GM21360 (cell line): ENCODE measurements around the gene ATF7IP.
"Not testable (repeated sequence)": the region's sequence is repeated elsewhere in the genome, so short reads cannot be mapped to it uniquely, and the experiment has no call there.

ENCODE experiments used
- ATAC-seq: cut with Tn5 transposase; IDR thresholded peaks from one replicate; pipeline ENCODE4 v1.9.1; 2021; ENCODE audit warnings: mild to moderate bottlenecking, moderate library complexity; ENCODE audit not compliant: unreplicated experiment

The ATF7IP gene, protein sequence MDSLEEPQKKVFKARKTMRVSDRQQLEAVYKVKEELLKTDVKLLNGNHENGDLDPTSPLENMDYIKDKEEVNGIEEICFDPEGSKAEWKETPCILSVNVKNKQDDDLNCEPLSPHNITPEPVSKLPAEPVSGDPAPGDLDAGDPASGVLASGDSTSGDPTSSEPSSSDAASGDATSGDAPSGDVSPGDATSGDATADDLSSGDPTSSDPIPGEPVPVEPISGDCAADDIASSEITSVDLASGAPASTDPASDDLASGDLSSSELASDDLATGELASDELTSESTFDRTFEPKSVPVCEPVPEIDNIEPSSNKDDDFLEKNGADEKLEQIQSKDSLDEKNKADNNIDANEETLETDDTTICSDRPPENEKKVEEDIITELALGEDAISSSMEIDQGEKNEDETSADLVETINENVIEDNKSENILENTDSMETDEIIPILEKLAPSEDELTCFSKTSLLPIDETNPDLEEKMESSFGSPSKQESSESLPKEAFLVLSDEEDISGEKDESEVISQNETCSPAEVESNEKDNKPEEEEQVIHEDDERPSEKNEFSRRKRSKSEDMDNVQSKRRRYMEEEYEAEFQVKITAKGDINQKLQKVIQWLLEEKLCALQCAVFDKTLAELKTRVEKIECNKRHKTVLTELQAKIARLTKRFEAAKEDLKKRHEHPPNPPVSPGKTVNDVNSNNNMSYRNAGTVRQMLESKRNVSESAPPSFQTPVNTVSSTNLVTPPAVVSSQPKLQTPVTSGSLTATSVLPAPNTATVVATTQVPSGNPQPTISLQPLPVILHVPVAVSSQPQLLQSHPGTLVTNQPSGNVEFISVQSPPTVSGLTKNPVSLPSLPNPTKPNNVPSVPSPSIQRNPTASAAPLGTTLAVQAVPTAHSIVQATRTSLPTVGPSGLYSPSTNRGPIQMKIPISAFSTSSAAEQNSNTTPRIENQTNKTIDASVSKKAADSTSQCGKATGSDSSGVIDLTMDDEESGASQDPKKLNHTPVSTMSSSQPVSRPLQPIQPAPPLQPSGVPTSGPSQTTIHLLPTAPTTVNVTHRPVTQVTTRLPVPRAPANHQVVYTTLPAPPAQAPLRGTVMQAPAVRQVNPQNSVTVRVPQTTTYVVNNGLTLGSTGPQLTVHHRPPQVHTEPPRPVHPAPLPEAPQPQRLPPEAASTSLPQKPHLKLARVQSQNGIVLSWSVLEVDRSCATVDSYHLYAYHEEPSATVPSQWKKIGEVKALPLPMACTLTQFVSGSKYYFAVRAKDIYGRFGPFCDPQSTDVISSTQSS

DNA sequence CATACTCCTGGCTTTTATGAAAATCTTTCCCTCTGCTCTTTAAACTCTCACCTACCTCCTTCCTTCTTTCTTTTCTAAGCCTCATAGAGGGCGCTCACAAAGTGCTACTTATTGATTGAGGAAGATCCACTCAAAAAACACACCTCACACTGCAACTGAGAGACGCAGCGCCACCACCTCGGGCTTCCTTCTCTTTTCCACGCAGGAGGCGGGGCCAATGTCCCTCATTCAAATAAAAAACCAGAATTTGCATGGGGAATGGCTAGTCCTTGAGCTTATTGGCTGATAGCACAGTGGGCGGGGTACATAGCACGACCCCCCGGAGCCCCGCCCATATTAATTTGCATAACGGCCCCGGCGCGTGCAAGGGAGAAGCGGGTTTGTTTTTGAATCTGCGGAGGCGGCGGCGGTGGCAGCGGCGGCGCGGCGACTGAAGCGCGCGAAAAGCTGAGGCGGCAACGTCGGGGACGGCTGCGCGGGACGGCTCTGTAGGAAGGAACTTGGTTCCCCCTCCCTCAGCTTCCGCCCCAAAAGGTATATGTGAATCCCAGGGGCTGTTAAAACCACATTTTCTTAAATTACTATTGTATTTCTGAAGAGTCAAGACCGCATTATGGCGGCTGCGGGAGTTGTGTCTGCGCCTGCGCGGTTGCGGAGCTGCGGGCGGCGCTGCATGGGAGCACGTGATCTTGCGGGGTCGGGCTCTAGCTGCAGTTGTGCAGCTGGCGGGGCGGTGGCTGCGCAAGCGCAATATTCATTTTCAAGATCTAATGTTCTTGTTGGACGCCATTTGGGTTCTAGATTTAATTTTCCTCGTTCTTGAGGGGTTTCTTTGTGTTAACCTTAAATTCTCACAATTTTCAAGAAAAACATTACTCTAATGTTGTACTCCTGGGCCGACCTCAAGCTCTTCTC is at the start of gene ATF7IP:
Gene ATF7IP, plus strand, starts transcription at position 389 of the 915 bp plus-strand sequence. CDS start 58,234 bp downstream, outside the sequence.
- ATAC-seq: peak; percentile 59

DNA sequence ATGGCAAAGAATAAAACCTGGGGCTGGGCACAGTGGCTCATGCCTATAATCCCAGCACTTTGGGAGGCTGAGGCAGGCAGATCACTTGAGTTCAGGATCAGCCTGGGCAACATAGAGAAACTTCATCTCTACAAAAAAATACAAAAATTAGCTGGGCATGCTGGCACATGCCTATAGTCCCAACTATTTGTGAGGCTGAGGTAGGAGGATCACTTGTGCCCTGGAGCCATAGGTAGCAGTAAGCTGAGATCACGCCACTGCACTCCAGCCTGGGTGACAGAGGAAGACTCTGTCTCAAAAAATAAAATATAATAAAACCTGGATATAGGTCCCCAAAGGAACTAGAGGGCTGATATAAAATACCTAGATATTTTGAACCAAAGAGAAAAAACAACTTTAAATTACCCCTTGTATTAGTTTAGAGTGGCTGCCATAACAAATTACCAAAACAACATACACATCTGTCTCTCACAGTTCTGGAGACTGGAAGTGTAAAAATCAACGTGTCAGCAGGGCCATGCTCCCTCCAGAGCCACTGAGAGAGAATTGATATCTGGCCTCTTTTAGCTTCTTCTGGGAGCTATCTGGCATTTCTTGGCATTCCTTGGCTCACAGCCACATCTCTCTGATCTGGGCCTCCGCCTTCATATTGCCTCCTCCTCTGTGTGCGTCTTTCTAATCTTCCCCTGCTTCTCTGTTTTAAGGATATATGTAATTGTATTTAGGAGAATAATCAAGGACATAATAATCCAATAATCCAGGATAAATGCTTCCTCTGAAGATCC is 47.9 kb upstream of the ATF7IP start:
- no peak for ATAC-seq

DNA sequence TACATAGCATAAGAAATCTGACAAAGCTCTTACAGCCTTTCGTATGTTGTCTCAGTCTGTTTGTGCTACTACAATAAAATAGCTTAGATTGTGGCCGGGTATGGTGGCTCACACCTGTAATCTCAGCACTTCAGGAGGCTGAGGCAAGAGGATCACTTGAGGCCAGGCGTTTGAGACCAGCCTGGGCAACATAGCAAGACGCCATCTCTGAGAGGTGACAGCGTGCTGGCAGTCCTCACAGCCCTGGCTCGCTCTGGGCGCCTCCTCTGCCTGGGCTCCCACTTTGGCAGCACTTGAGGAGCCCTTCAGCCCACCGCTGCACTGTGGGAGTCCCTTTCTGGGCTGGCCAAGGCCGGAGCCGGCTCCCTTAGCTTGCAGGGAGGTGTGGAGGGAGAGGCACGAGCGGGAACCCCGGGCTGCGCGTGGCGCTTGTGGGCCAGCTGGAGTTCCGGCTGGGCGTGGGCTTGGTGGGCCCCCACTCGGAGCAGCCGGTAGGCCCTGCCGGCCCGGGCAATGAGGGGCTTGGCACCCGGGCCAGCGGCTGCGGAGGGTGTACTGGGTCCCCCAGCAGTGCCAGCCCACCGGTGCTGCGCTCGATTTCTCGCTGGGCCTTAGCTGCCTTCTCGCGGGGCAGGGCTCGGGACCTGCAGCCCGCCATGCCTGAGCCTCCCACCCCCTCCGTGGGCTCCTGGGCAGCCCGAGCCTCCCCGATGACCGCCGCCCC is 45.6 kb upstream of the ATF7IP start:
- not testable (repeated sequence) for ATAC-seq

DNA sequence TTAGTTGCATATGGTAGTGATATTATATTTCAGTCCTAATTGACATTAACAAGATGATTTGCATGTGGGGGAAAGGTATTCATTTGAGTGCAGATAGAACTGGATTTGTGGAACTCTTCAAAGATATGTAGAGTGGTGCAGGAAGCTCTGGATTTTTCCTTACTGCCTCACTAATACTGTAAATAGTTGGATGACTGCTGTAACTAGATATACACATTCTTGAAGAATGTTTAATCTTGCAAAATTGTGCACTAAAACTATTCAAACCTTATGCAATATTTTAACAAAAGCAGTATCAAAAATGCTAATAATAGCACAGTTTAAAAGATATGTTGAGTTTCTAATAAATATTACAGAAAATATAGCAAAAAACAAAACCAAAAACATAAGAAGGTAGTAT is 43.1 kb upstream of the ATF7IP start:
- ATAC-seq: no peak

DNA sequence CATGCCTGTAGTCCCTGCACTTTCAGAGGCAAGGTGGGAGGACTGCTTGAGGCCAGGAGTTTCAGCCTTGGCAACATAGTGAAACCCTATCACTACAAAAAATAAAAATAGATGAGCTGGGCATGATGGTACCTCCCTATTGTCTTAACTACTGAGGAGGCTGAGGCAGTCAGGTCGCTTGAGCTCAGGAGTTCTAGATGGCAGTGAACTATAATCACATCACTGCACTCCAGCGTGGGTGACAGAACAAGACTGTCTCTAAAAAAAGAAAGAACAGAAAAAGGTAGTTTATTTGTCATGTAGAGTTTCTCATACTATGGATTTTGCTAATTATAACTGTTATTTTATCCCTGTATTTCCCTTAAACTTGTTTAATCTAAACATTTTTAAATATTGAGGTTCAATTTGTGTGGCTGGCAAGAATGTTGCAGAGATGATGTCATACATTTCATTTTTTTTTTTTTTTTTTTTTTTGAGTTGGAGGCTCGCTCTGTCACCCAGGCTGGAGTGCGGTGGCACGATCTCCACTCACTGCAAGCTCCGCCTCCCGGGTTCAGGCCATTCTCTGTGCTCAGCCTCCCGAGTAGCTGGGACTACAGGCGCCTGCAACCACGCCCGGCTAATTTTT is 39.7 kb upstream of the ATF7IP start:
- no peak for ATAC-seq

DNA sequence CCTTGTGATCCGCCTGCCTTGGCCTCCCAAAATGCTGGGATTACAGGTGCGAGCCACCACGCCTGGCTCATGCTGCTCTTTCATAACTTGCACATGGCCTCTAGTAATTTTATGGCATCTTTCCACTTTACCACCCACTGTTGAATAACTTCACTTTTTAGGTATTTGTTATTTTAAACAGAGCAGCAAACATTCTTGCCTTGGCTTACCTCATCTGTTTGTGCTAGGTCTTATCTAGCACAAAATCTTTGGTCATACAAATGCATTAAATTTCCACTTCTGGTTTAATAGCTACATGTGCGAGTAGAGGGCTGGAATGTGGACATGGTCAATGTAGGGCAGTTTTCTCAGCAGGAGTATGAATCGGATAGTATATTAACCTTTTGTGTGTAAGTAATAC is 38.8 kb upstream of the ATF7IP start:
- ATAC-seq: no peak

DNA sequence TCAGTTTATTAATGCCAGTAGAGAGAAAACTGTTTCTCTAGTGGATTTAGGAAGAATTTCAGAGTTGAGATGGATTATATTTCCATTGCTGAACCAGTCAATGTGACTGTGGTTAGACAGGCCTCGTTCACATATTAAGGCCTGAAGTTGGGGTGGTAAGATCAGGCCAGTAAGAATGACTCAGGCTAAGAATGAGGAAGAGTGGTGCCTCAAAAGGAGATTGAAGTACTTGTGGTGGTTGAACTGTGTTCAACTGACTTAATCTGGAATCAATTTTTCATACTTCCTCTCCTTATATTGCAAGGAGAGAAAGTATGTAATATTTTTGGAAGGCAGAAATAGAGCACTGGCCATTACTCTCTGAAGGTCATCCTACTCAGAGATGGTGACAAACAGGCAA is 37.8 kb upstream of the ATF7IP start:
- no peak for ATAC-seq

DNA sequence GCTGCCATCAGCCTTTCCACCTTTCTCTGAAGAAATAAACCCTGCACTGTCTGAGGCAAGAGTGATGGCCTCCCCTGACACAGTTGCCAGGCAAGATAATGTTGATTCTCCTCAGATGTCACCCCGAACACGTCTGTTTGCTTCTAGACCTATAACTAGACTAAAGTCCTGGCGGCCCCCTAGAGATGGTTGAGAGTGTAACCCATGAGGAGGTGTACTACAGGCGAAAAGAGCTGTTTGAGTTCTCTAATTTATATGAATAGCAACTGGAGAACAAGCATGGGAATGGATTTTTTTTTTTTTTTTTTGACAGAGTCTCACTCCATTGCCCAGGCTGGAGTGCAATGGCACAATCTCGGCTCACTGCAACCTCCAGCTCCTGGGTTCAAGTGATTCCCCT is 33.0 kb upstream of the ATF7IP start:
- ATAC-seq: no peak

DNA sequence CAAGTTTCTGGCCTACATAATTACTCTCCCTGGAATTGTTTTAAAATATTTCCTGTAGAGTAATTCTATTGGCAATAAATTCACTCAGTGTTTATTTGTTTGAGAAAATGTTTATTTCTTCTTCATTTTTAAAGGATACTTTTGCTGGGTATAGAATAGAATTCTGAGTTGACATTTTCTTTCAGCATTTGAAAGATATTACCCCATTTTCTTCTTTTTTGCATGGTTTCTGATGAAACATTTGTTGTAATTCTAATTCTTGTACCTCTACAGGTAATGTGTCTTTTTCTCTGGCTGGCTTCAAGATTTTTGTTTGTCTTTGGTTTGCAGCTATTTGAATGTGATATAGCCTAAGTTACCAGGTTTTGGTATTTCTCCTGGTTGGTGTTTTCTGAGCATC is 25.1 kb upstream of the ATF7IP start:
- no peak for ATAC-seq

DNA sequence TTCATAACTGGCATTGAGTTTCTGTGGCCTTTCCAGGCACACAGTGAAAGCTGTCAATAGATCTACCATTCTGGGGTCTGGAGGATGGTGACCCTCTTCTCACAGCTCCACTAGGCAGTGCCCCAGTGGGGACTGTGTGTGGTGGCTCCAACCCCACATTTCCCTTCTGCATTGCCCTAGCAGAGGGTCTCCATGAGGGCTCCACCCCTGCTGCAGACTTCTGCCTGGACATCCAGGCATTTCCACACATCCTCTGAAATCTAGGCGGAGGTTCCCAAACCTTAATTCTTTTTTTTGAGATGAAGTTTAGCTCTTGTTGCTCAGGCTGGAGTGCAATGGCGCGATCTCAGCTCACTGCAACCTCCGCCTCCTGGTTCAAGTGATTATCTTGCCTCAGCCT is 14.0 kb upstream of the ATF7IP start:
- ATAC-seq: not testable (repeated sequence)

DNA sequence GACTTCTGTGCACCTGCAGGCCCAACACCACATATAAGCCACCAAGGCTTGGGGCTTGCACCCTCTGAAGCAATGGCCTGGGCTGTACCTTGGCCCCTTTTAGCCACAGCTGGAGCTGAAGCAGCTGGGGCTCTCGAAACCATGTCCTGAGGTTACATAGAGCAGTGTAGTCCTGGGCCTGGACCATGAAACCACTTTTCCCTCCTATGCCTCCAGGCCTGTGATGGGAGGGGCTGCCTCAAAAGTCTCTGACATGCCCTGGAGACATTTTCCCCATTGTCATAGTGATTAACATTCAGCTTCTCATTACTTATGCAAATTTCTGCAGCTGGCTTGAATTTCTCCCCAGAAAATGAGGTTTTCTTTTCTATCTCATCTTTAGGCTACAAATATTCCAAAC is 13.4 kb upstream of the ATF7IP start:
- not testable (repeated sequence) for ATAC-seq

DNA sequence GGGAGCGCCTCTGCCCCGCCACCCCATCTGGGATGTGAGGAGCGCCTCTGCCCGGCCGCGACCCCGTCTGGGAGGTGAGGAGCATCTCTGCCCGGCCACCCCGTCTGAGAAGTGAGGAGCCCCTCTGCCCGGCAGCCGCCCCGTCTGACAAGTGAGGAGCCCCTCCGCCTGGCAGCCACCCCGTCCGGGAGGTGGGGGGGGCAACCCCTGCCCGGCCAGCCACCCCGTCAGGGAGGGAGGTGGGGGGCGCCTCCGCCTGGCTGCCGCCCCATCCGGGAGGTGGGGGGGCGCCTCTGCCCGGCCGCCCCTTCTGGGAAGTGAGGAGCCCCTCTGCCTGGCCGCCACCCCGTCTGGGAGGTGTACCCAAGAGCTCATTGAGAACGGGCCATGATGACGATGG is 10.8 kb upstream of the ATF7IP start:
- not testable (repeated sequence) for ATAC-seq

DNA sequence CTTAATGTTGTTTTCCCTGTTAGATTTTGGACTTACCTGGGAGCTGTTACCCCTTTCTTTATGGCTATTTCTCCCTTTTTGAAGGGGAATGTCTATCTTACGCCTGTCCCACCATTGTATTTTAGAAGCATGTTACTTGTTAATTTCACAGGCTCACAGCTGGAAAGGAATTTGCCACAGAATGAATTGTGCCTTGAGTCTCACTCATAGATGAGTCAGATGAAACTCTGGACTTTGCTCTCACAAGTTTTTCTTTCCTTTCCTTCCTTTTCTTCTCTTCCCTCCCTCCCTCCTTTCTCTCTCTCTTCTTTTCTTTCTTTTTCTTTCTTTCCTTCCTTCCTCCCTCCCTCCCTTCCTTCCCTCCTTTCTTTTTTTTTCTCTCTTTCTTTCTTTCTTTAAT is 9.3 kb upstream of the ATF7IP start:
- no peak for ATAC-seq

DNA sequence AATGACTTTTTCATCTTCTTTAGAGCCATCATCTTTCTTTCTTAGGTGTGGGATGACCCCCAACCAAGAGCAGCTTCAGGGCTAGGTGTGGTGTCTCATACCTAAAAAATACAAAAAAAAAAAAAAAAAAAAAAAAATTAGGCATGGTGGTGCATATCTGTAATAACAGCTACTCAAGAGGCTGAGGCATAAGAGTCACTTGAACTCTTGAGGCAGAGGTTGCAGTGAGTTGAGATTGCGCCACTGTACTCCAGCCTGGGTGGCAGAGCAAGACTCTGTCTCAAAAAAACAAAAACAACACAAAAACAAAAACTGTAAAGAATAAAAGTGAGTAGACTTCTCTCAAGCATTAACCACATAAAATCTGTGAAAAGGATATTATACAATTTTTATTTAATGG is 8.0 kb upstream of the ATF7IP start:
- ATAC-seq: no peak

DNA sequence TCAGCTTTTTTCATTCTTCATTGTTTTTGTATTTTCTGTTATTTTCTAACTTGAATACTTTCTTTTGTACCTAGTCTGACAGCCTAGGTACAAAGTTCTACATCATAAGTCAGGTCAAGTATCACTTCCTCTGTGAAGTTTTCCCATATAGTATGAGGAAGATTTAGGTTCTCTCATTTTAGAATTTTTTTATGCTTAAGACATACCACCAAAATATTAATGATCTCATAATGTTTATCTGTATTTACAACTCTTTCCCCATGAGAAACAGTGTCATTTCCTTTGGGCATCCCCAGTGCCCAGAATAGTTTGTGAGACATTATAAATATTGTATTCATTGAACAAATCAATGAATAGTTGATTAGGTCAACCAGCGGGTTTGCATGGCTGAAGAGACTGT is 3.1 kb upstream of the ATF7IP start:
- ATAC-seq: no peak

DNA sequence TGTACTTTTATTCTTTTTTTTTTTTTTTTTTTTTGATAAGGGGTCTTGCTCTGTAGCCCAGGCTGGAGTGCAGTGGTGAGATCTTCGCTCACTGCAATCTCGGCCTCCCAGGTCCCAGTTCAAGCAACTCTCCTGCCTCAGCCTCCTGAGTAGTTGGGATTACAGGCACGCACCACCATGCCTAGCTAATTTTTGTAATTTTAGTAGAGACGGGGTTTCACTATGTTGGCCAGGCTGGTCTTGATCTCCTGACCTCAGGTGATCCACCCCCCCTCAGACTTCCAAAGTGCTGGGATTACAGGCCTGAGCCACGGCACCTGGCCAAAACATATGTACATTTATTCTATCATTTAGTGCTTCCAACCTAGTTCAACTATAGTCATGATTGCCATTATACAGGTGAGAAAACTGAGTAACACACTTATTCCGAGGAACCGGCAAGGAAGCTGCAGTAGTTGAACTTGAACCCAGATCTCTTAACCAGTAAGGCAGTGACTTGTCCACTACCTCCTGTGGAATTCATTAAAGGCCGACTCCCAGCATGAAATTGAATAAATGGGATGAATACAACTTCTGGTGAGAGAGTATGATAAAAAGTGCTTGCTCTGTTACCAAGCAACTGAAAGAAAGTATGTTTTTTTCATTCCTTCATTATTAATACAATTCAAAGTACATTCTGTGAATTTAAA is 755 bp upstream of the ATF7IP start:
- ATAC-seq: no peak

DNA sequence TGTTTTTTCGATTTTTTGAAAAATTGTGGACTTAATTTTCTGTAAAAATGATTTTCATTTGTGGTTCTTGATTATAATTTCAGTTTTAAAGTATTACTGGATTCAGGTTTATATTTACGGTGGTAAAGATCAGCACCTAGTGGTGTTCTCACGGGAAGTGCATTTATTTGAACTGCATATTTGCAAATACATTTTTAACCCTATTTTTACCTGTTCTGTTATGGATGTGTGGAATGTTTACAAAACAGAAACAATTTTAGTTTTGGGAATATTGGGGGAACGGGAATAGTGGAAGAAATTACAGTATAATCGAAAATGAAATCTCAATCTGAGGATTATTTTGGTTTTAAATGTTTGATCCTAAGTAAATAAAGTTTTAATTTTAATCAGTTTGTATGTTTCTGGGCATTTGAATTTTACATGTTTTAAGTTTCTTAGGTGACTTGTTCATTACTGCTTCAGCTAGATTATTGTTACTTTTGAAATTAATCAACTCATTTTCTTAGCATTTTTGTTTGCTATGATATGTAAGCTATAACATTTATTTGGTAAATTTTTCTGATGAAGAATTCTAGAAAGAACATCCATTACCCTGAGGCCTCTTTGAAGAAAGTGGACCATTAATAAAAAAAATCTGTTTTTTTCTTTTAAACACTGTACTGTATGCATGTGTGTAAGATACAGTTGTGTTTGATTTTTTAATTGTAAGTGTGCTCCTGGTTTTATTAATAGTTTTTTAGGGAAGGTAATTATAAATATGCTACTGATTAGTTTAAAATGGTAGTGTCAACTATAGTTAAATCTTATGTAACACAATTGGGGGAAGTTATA is 942 bp downstream of the ATF7IP start:
- ATAC-seq: no peak
